CD14-positive monocyte (primary cell): ENCODE results near the gene CATSPER4. TPM values are rescaled to one million over a fixed set of nuclear protein-coding genes. Genes with fewer than 3 reads are reported as not detected.

ENCODE experiments used
- DNase-seq, 3 donors: peaks; one replicate each; pipeline ENCODE4 v3.0.0-alpha.2; 2011 to 2022
- H2AFZ ChIP-seq: 2 replicates; pipeline ENCODE4 v1.6.0; 2012; ENCODE audit warnings: mild to moderate bottlenecking, low read depth, low read length, inconsistent platforms; ENCODE audit not compliant: insufficient read depth, poor library complexity, severe bottlenecking
- H3K27ac ChIP-seq, 2 donors: 1 replicate in 1 of 2; 2 replicates in 1 of 2; pipeline ENCODE4 v1.5.1; 2012 to 2013; ENCODE audit warnings: low read length in 2 of 2, control low read depth in 1 of 2, inconsistent platforms in 1 of 2, low read depth in 1 of 2, mild to moderate bottlenecking in 1 of 2
- H3K27me3 ChIP-seq, 2 donors: one replicate each; pipeline versions ENCODE4 v1.6.0 to v1.6.1; 2011 to 2013; ENCODE audit warnings: low read length in 2 of 2; ENCODE audit not compliant: control insufficient read depth in 2 of 2, insufficient read depth in 2 of 2
- H3K36me3 ChIP-seq, 2 donors: replicated peaks in 1 of 2; 1 replicate in 1 of 2; 2 replicates in 1 of 2; pipeline versions ENCODE4 v1.5.1 to v1.6.1; 2012 to 2013; ENCODE audit warnings: low read length in 2 of 2, control low read depth in 1 of 2, inconsistent platforms in 1 of 2, mild to moderate bottlenecking in 1 of 2; ENCODE audit not compliant: insufficient read depth in 2 of 2, control insufficient read depth in 1 of 2
- H3K4me1 ChIP-seq, 2 donors: 1 replicate in 1 of 2; 2 replicates in 1 of 2; pipeline versions ENCODE4 v1.5.1 to v1.6.1; 2012 to 2013; ENCODE audit warnings: low read length in 2 of 2, control low read depth in 1 of 2, inconsistent platforms in 1 of 2, mild to moderate bottlenecking in 1 of 2, moderate library complexity in 1 of 2; ENCODE audit not compliant: insufficient read depth in 2 of 2, control insufficient read depth in 1 of 2
- H3K4me2 ChIP-seq: replicated peaks from 2 replicates; pipeline ENCODE3; 2012; ENCODE audit warnings: low read length, moderate library complexity, mild to moderate bottlenecking; ENCODE audit not compliant: poor library complexity, severe bottlenecking; ENCODE audit errors: extremely low read depth
- H3K4me3 ChIP-seq, 3 experiments: fragments of 200-600 bp in 1 of 3; sonication (generic) in 1 of 3; replicated peaks in 1 of 3; 1 replicate in 2 of 3; 2 replicates in 1 of 3; pipeline ENCODE4 v1.5.1; 2011 to 2013; ENCODE audit warnings: low read length in 3 of 3, mild to moderate bottlenecking in 3 of 3, control low read depth in 2 of 3, low read depth in 2 of 3, inconsistent platforms in 1 of 3, moderate library complexity in 1 of 3
- H3K79me2 ChIP-seq: 2 replicates; pipeline ENCODE4 v1.6.0; 2012; ENCODE audit warnings: mild to moderate bottlenecking, control low read depth, inconsistent platforms, low read length, moderate library complexity; ENCODE audit not compliant: insufficient read depth
- H3K9ac ChIP-seq: 2 replicates; pipeline ENCODE4 v1.6.0; 2017; ENCODE audit warnings: low read length, mild to moderate bottlenecking; ENCODE audit not compliant: insufficient read depth, poor library complexity, severe bottlenecking
- H3K9me3 ChIP-seq, 2 donors: replicated peaks in 1 of 2; 1 replicate in 1 of 2; 2 replicates in 1 of 2; pipeline versions ENCODE4 v1.5.1 to v1.6.1; 2012 to 2013; ENCODE audit warnings: low read length in 2 of 2, control low read depth in 1 of 2; ENCODE audit not compliant: control insufficient read depth in 1 of 2, insufficient read depth in 1 of 2
- H4K20me1 ChIP-seq: 2 replicates; pipeline ENCODE4 v1.6.0; 2012; ENCODE audit warnings: mild to moderate bottlenecking, low read length, control low read depth, moderate library complexity; ENCODE audit not compliant: insufficient read depth
- H3K27ac Mint-ChIP-seq, 7 donors: one replicate each; pipeline ENCODE4 v1.8.0; 2020; ENCODE audit warnings: mild to moderate bottlenecking in 7 of 7, mixed read lengths in 7 of 7, moderate library complexity in 6 of 7, inconsistent platforms in 2 of 7
- H3K27me3 Mint-ChIP-seq, 3 donors: one replicate each; pipeline ENCODE4 v1.8.0; 2021 to 2022; ENCODE audit warnings: low read depth in 3 of 3, mild to moderate bottlenecking in 3 of 3, mixed read lengths in 3 of 3, moderate library complexity in 3 of 3, inconsistent platforms in 1 of 3
- H3K36me3 Mint-ChIP-seq, 2 donors: one replicate each; pipeline ENCODE4 v1.8.0; 2020; ENCODE audit warnings: mixed read lengths in 2 of 2, inconsistent platforms in 1 of 2, mild to moderate bottlenecking in 1 of 2
- H3K4me1 Mint-ChIP-seq: one replicate; pipeline ENCODE4 v1.8.0; 2020; ENCODE audit warnings: mild to moderate bottlenecking, mixed read lengths
- H3K4me3 Mint-ChIP-seq, 2 donors: one replicate each; pipeline ENCODE4 v1.8.0; 2020; ENCODE audit warnings: mild to moderate bottlenecking in 2 of 2, mixed read lengths in 2 of 2, moderate library complexity in 1 of 2
- H3K9me3 Mint-ChIP-seq, 7 donors: one replicate each; pipeline ENCODE4 v1.8.0; 2020 to 2022; ENCODE audit warnings: mixed read lengths in 7 of 7, mild to moderate bottlenecking in 6 of 7, moderate library complexity in 6 of 7, inconsistent platforms in 2 of 7
- CTCF ChIP-seq: fragments of 200-600 bp; IDR thresholded peaks from one replicate; pipeline ENCODE4 v1.8.0; 2022; ENCODE audit warnings: antibody characterized with exemption, mild to moderate bottlenecking
- WGBS: methylation state at CpG from one replicate; pipeline ENCODE4 v1.1.5; 2013; ENCODE audit warnings: missing lambda C conversion rate; ENCODE audit not compliant: insufficient coverage; 5-methylcytosine and 5-hydroxymethylcytosine counted together
- intact Hi-C, 2 donors: fragments of 100-400 bp; cut with micrococcal nuclease; formaldehyde crosslinking; loops; one replicate each; pipeline versions ENCODE4 v1.15.0 to v1.15.1; 2023
- polyA plus RNA-seq, 3 donors: library from polyadenylated mRNA; depleted of rRNA in 1 of 3; unstranded in 2 of 3; stranded (reverse) in 1 of 3; fragments of 300-500 nt in 2 of 3; fragments of >200 nt in 1 of 3; fragmentation: Illumina TruSeq in 2 of 3; gene quantifications; 1 replicate in 2 of 3; 2 replicates in 1 of 3; pipeline ENCODE4 v1.2.3, GENCODE V29; 2012 to 2021

The CATSPER4 gene
- polyA plus RNA-seq, 3 donors, result not detected

GRCh38 chr1:26200413-26200812 is 10.0 kb downstream of the CATSPER4 start:
- Histone ChIP-seq H3K9ac (no peak overlapping the region), H3K27me3 (no peaks in the 10 kb centered on the region), H4K20me1 (no peaks in the 10 kb centered on the region), H2AFZ (no peak overlapping the region), H3K4me1 (no peaks in the 10 kb centered on the region), H3K4me3 (no peak overlapping the region), H3K9me3 (no peaks in the 10 kb centered on the region), H3K27ac (no peak overlapping the region), H3K4me2 (no peak overlapping the region), H3K36me3 (no peaks in the 10 kb centered on the region), H3K79me2 (no peaks in the 10 kb centered on the region)
- WGBS, result 96% methylated on average over 3 of the region's 5 CpGs
- Mint-ChIP-seq H3K9me3 (no peaks in the 10 kb centered on the region), H3K4me1 (peaks cover 13% of the 10 kb centered on the region), H3K27ac (no peak overlapping the region), H3K4me3 (no peak overlapping the region), H3K36me3 (no peaks in the 10 kb centered on the region), H3K27me3 (peaks cover 10 to 21% (median 15%) of the 10 kb centered on the region in 3 donors)
- intact Hi-C loops, result no loop called here
- no peak for DNase-seq
- no peak for TF ChIP-seq CTCF

GRCh38 chr1:26203642-26204318 is 13.4 kb downstream of the CATSPER4 start:
- H3K4me3 Mint-ChIP-seq, result no peak overlapping the region
- no peaks in the 10 kb centered on the region for H3K27me3 ChIP-seq
- H3K4me3 ChIP-seq, result no peak overlapping the region
- peaks cover 13% of the 10 kb centered on the region for H3K4me1 Mint-ChIP-seq
- intact Hi-C loops, result no loop called here
- peak in 1 of 3 donors; percentile 18 for DNase-seq
- H3K9me3 ChIP-seq, result no peaks in the 10 kb centered on the region
- H3K36me3 ChIP-seq, result no peaks in the 10 kb centered on the region
- peaks cover 10 to 12% (median 12%) of the 10 kb centered on the region in 3 donors for H3K27me3 Mint-ChIP-seq
- no peaks in the 10 kb centered on the region for H3K79me2 ChIP-seq
- 96% methylated on average over 3 of the region's 9 CpGs for WGBS
- H3K9me3 Mint-ChIP-seq, result no peaks in the 10 kb centered on the region
- no peaks in the 10 kb centered on the region for H3K36me3 Mint-ChIP-seq
- TF ChIP-seq CTCF, result no peak
- no peak overlapping the region for H2AFZ ChIP-seq
- H3K9ac ChIP-seq, result no peak overlapping the region
- H4K20me1 ChIP-seq, result no peaks in the 10 kb centered on the region
- no peak overlapping the region for H3K27ac Mint-ChIP-seq
- H3K4me1 ChIP-seq, result no peaks in the 10 kb centered on the region
- H3K27ac ChIP-seq, result no peak overlapping the region
- no peak overlapping the region for H3K4me2 ChIP-seq
